Activated CD4-positive, alpha-beta memory T cell treated with anti-CD3 and anti-CD28 coated beads for 36 hours (primary cell): ENCODE data around the gene COPZ1. TPM values are rescaled to one million over a fixed set of nuclear protein-coding genes. Genes with fewer than 3 reads are reported as not detected.
"Not testable (repeated sequence)": the region's sequence is repeated elsewhere in the genome, so short reads cannot be mapped to it uniquely, and the experiment has no call there.

Experiments
- CTCF ChIA-PET: fragments of 350-600 bp; sonication (Branson Sonifier 250); formaldehyde crosslinking; loops from one replicate; lab custom pipeline; 2021; ENCODE audit warnings: antibody characterized with exemption, inconsistent platforms; lab: Charles Lee
- POLR2A ChIA-PET: fragments of 350-600 bp; sonication (Branson Sonifier 250); formaldehyde crosslinking; loops from one replicate; lab custom pipeline; 2021; ENCODE audit warnings: antibody characterized with exemption; lab: Charles Lee
- DNase-seq: peaks from one replicate; pipeline ENCODE4 v3.0.0-alpha.2; 2020
- H3K27ac Mint-ChIP-seq: one replicate; pipeline ENCODE4 v1.8.0; 2021; ENCODE audit warnings: mixed read lengths
- H3K27me3 Mint-ChIP-seq: one replicate; pipeline ENCODE4 v1.8.0; 2021; ENCODE audit warnings: mixed read lengths
- H3K36me3 Mint-ChIP-seq: one replicate; pipeline ENCODE4 v1.8.0; 2021; ENCODE audit warnings: mixed read lengths
- H3K4me1 Mint-ChIP-seq: one replicate; pipeline ENCODE4 v1.8.0; 2021; ENCODE audit warnings: low read depth, mixed read lengths
- H3K4me3 Mint-ChIP-seq: one replicate; pipeline ENCODE4 v1.8.0; 2021; ENCODE audit warnings: mild to moderate bottlenecking, mixed read lengths
- H3K9me3 Mint-ChIP-seq: one replicate; pipeline ENCODE4 v1.8.0; 2021; ENCODE audit warnings: mixed read lengths
- intact Hi-C: fragments of 100-400 bp; cut with micrococcal nuclease; formaldehyde crosslinking; loops from one replicate; pipeline ENCODE4 v1.15.1; 2023
- total RNA-seq, 2 experiments: library from RNA; stranded (reverse); gene quantifications; one replicate each; pipeline ENCODE4 v1.2.3, GENCODE V29; 2021

COPZ1 gene
- total RNA-seq, 2 experiments from 2014 or later: 99.0 to 110 TPM

- H3K27me3 Mint-ChIP-seq, DNase-seq, POLR2A ChIA-PET, H3K36me3 Mint-ChIP-seq, H3K9me3 Mint-ChIP-seq, H3K27ac Mint-ChIP-seq, intact Hi-C loops, H3K4me3 Mint-ChIP-seq, H3K4me1 Mint-ChIP-seq: not testable (repeated sequence)
- CTCF ChIA-PET: interaction anchor here (1.1 to 2.0 kb wide), 3 partner anchors 9 to 24 kb away, joined by 3 to 5 read pairs (median 3); partner anchors contain the start of gene COPZ1
Observed at GRCh38 chr12:54312309-54312708, 12.6 kb upstream of the COPZ1 start.

- ChIA-PET POLR2A (no interaction called here), CTCF (interaction anchor here (0.9 to 1.8 kb wide), 4 partner anchors 8 to 69 kb away, joined by 3 to 6 read pairs (median 3); no protein-coding TSS in a partner anchor)
- H3K27me3 Mint-ChIP-seq: no peaks in the 10 kb centered on the region
- H3K4me3 Mint-ChIP-seq: no peak overlapping the region
- peaks cover 11% of the 10 kb centered on the region for H3K4me1 Mint-ChIP-seq
- DNase-seq: no peak
- intact Hi-C loops: no loop called here
- H3K36me3 Mint-ChIP-seq: no peaks in the 10 kb centered on the region
- H3K27ac Mint-ChIP-seq: no peak overlapping the region
- no peaks in the 10 kb centered on the region for H3K9me3 Mint-ChIP-seq
Observed at GRCh38 chr12:54321363-54321762, 3.6 kb upstream of the COPZ1 start.

GRCh38 chr12:54325442-54326109 lies 645 bp downstream of the COPZ1 start:
- intact Hi-C loops: loop anchor here (1.0 to 2.0 kb wide), 2 partner anchors 43 to 45 kb away; partner anchors contain the start of genes CBX5 and HNRNPA1
- Mint-ChIP-seq H3K4me3 (peak overlapping the region; percentile 95), H3K4me1 (peaks cover 40% of the 10 kb centered on the region), H3K27ac (peak overlapping the region; percentile 84)
- CTCF ChIA-PET: interaction anchor here (0.7 to 5.6 kb wide), 36 partner anchors 10 to 168 kb away, joined by 3 to 84 read pairs (median 6); partner anchors contain the start of genes CBX5, HNRNPA1 and NFE2
- not testable (repeated sequence) for H3K36me3 Mint-ChIP-seq, H3K27me3 Mint-ChIP-seq, DNase-seq, H3K9me3 Mint-ChIP-seq
- POLR2A ChIA-PET: interaction anchor here (0.7 to 1.3 kb wide), 7 partner anchors 9 to 74 kb away, joined by 3 to 11 read pairs (median 4); no protein-coding TSS in a partner anchor

- Mint-ChIP-seq H3K9me3 (no peaks in the 10 kb centered on the region), H3K4me1 (peaks cover 57% of the 10 kb centered on the region), H3K27me3 (no peaks in the 10 kb centered on the region), H3K36me3 (peaks cover 2% of the 10 kb centered on the region), H3K4me3 (no peak overlapping the region), H3K27ac (peak overlapping the region; percentile 71)
- ChIA-PET POLR2A (interaction anchor here (1.8 kb wide), 1 partner anchor 40 kb away, joined by 6 read pairs; no protein-coding TSS in a partner anchor), CTCF (interaction anchor here (0.7 to 5.6 kb wide), 6 partner anchors 7 to 344 kb away, joined by 3 to 84 read pairs (median 7); partner anchors contain the start of gene HOXC10)
- DNase-seq: no peak
- intact Hi-C loops: no loop called here
Observed at GRCh38 chr12:54328595-54329337, 3.8 kb downstream of the COPZ1 start.

GRCh38 chr12:54329759-54330158 lies 4.8 kb downstream of the COPZ1 start:
- no peak for DNase-seq
- ChIA-PET CTCF (interaction anchor here (1.0 to 3.5 kb wide), 5 partner anchors 28 to 345 kb away, joined by 4 to 11 read pairs (median 5); partner anchors contain the start of gene HOXC10), POLR2A (interaction anchor here (1.8 kb wide), 1 partner anchor 41 kb away, joined by 6 read pairs; no protein-coding TSS in a partner anchor)
- Mint-ChIP-seq H3K27me3 (no peaks in the 10 kb centered on the region), H3K27ac (no peak overlapping the region), H3K4me1 (peaks cover 54% of the 10 kb centered on the region), H3K36me3 (peaks cover 2% of the 10 kb centered on the region), H3K4me3 (no peak overlapping the region), H3K9me3 (no peaks in the 10 kb centered on the region)
- intact Hi-C loops: no loop called here

GRCh38 chr12:54330442-54330841 lies 5.5 kb downstream of the COPZ1 start:
- peaks cover 49% of the 10 kb centered on the region for H3K4me1 Mint-ChIP-seq
- H3K27me3 Mint-ChIP-seq: no peaks in the 10 kb centered on the region
- peaks cover 2% of the 10 kb centered on the region for H3K36me3 Mint-ChIP-seq
- DNase-seq: no peak
- no peaks in the 10 kb centered on the region for H3K9me3 Mint-ChIP-seq
- ChIA-PET CTCF (interaction anchor here (1.8 to 3.5 kb wide), 3 partner anchors 27 to 38 kb away, joined by 4 to 11 read pairs (median 5); no protein-coding TSS in a partner anchor), POLR2A (no interaction called here)
- no peak overlapping the region for H3K4me3 Mint-ChIP-seq
- intact Hi-C loops: no loop called here
- peak overlapping the region; percentile 71 for H3K27ac Mint-ChIP-seq

GRCh38 chr12:54331461-54331860 lies 6.5 kb downstream of the COPZ1 start:
- Mint-ChIP-seq H3K9me3 (no peaks in the 10 kb centered on the region), H3K4me1 (peaks cover 49% of the 10 kb centered on the region), H3K27me3 (no peaks in the 10 kb centered on the region), H3K27ac (peak overlapping the region; percentile 56), H3K36me3 (peaks cover 2% of the 10 kb centered on the region), H3K4me3 (no peak overlapping the region)
- intact Hi-C loops: no loop called here
- ChIA-PET CTCF (interaction anchor here (1.8 to 3.1 kb wide), 4 partner anchors 26 to 80 kb away, joined by 4 to 14 read pairs (median 6); no protein-coding TSS in a partner anchor), POLR2A (no interaction called here)
- no peak for DNase-seq

GRCh38 chr12:54333420-54334034 lies 8.6 kb downstream of the COPZ1 start:
- intact Hi-C loops: no loop called here
- no peak overlapping the region for H3K4me3 Mint-ChIP-seq
- ChIA-PET POLR2A (interaction anchor here (0.7 to 2.1 kb wide), 3 partner anchors 8 to 54 kb away, joined by 3 to 8 read pairs (median 4); partner anchors contain the start of genes CBX5 and COPZ1), CTCF (interaction anchor here (1.0 to 6.8 kb wide), 11 partner anchors 8 to 113 kb away, joined by 3 to 84 read pairs (median 6); partner anchors contain the start of gene COPZ1)
- DNase-seq: no peak
- peaks cover 45% of the 10 kb centered on the region for H3K4me1 Mint-ChIP-seq
- H3K36me3 Mint-ChIP-seq: peaks cover 2% of the 10 kb centered on the region
- no peaks in the 10 kb centered on the region for H3K9me3 Mint-ChIP-seq
- no peak overlapping the region for H3K27ac Mint-ChIP-seq
- no peaks in the 10 kb centered on the region for H3K27me3 Mint-ChIP-seq

- H3K4me3 Mint-ChIP-seq: no peak overlapping the region
- peaks cover 18% of the 10 kb centered on the region for H3K4me1 Mint-ChIP-seq
- no peak for DNase-seq
- intact Hi-C loops: no loop called here
- ChIA-PET CTCF (interaction anchor here (0.7 to 6.8 kb wide), 21 partner anchors 8 to 121 kb away, joined by 3 to 84 read pairs (median 6); partner anchors contain the start of gene COPZ1), POLR2A (interaction anchor here (2.1 kb wide), 1 partner anchor 21 kb away, joined by 7 read pairs; no protein-coding TSS in a partner anchor)
- H3K27ac Mint-ChIP-seq: no peak overlapping the region
- no peaks in the 10 kb centered on the region for H3K27me3 Mint-ChIP-seq
- H3K9me3 Mint-ChIP-seq: no peaks in the 10 kb centered on the region
- H3K36me3 Mint-ChIP-seq: peaks cover 5% of the 10 kb centered on the region
Observed at GRCh38 chr12:54337280-54337842, 12.4 kb downstream of the COPZ1 start.

GRCh38 chr12:54337854-54338650 lies 13.1 kb downstream of the COPZ1 start:
- ChIA-PET POLR2A (interaction anchor here (2.1 kb wide), 1 partner anchor 21 kb away, joined by 7 read pairs; no protein-coding TSS in a partner anchor), CTCF (interaction anchor here (1.0 to 6.8 kb wide), 15 partner anchors 9 to 122 kb away, joined by 3 to 84 read pairs (median 8); partner anchors contain the start of gene COPZ1)
- H3K9me3 Mint-ChIP-seq: no peaks in the 10 kb centered on the region
- no peak overlapping the region for H3K27ac Mint-ChIP-seq
- intact Hi-C loops: no loop called here
- no peak overlapping the region for H3K4me3 Mint-ChIP-seq
- H3K27me3 Mint-ChIP-seq: no peaks in the 10 kb centered on the region
- peaks cover 18% of the 10 kb centered on the region for H3K4me1 Mint-ChIP-seq
- H3K36me3 Mint-ChIP-seq: peaks cover 10% of the 10 kb centered on the region
- no peak for DNase-seq
